HG03135 (cell line): ENCODE results near the gene CRPPA.
"Not testable (repeated sequence)": the region's sequence is repeated elsewhere in the genome, so short reads cannot be mapped to it uniquely, and the experiment has no call there.

ENCODE experiments used
- ATAC-seq: cut with Tn5 transposase; IDR thresholded peaks from one replicate; pipeline ENCODE4 v1.9.1; 2021; ENCODE audit warnings: mild to moderate bottlenecking, moderate library complexity; ENCODE audit not compliant: unreplicated experiment

The CRPPA gene

GRCh38 chr7:16398146-16399017 is 23.0 kb downstream of the CRPPA start:
- no peak for ATAC-seq

DNA sequence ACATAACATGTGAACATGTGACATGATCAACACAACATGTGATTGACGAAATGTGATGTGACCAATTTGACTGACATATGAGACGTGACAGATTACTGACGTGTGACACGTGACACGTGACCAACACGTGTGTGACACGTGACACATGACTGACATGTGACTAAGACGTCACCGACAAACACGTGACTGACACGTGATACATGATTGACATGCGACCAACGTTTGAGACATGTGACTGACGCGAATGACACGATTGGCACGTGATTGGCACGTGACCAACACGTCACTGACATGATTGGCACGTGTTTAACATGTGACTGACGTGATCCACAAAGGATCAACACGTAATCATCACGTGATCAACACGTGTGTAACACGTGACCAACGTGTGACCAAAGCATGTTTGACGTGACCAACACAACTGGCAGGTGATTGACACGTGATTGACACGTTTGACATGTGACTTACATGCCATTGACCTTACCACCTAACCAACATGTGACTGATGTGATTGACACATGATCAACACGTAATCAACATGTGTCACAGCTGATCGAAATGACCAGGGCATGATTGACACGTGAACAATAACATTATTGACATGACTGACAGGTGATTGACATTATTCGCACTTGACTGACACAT is 23.7 kb downstream of the CRPPA start:
- no peak for ATAC-seq

DNA sequence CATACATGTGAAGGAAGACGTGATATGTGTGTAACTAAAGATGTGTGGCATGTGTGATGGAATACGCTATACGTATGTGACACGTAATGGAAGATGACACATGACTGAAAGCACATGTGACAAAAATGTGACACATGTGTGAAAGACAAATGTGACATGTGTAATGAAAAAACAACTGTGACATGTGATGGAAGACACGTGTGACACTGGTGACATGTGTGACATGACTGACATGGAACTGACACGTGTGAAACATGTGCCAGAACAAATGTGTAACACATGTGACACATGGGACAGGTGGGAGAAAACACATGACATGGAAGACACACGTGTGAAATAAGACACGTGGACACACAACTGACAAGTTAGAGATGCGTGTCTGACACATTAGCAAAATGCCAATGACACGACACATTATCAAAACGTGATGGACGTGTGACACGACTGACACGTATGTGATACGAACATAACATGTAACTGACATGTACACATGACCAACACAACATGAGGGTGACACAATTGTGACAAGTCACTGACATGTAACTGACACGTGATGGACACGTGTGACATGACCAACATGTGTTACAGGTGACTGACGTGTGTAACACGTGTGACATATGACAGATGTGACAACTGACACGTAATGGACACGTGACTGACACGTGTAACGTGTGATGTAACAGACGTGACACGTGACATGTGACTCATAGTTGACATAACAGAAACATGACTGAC is 24.4 kb downstream of the CRPPA start:
- ATAC-seq, result no peak

DNA sequence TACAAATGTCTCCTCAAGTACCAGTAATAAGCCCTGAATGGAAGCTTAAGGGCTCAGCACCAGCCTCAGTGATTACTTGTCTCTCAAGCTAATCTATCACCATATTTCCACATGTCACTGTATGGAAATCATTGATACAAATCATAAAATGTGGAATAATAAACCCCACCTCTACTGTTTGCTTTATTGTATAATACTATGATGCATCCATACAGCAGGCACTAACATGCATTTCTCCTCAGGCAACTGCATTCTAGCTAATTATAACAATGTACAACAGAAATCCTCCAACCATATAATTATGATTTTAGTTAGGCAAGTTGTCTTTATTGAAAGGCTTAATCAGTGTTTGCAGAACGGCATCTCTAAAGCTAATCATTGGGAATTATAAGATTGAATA is 26.2 kb downstream of the CRPPA start:
- ATAC-seq, result no peak

GRCh38 chr7:16393862-16394422 is 27.4 kb downstream of the CRPPA start:
- no peak for ATAC-seq

GRCh38 chr7:16392990-16393523 is 28.3 kb downstream of the CRPPA start:
- no peak for ATAC-seq

DNA sequence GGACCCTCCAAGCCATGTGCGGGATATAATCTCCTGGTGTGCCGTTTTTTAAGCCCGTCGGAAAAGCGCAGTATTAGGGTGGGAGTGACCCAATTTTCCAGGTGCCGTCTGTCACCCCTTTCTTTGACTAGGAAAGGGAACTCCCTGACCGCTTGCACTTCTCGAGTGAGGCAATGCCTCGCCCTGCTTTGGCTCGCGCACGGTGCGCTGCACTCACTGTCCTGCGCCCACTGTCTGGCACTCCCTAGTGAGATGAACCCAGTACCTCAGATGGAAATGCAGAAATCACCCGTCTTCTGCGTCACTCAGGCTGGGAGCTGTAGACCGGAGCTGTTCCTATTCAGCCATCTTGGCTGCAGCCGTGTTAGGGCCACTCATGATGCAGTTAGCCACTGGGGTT is 37.6 kb downstream of the CRPPA start:
- ATAC-seq, result not testable (repeated sequence)

- not testable (repeated sequence) for ATAC-seq
Observed at GRCh38 chr7:16383103-16383502, 38.2 kb downstream of the CRPPA start.
